Measurements from ENCODE around the gene GPC5.

- no peak for TF ChIP-seq EZH2phosphoT487 (IDR thresholded peaks at IDR 0.05)
- TF ChIP-seq CTCF (IDR thresholded peaks at IDR 0.05), result no peak
- no peak for TF ChIP-seq EZH2 (IDR thresholded peaks at IDR 0.05)
These were observed 916.8 kb downstream of the GPC5 start for GRCh38 chr13:92315265-92315664.
